ENCODE results near the gene PEX14.

DNA sequence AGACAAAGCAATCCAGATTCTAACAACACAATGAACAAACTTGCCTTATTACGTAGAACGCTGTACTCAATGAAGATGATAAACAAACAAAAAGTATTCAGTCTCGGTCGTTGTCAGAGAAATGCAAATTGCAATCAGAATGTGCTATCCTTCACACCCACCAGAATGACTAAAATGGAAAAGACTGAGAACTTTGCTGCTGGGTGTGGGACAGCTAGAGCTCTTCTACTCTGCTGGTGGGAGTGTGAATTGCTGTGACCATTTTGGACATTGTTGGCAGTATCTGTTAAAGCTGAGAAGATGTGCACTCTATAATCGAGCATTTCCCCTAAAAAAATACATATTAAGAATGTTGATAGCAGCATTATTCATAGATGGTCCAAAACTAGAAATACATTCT lies 111.4 kb downstream of the PEX14 start:
- TF ChIP-seq, protein P1, sequence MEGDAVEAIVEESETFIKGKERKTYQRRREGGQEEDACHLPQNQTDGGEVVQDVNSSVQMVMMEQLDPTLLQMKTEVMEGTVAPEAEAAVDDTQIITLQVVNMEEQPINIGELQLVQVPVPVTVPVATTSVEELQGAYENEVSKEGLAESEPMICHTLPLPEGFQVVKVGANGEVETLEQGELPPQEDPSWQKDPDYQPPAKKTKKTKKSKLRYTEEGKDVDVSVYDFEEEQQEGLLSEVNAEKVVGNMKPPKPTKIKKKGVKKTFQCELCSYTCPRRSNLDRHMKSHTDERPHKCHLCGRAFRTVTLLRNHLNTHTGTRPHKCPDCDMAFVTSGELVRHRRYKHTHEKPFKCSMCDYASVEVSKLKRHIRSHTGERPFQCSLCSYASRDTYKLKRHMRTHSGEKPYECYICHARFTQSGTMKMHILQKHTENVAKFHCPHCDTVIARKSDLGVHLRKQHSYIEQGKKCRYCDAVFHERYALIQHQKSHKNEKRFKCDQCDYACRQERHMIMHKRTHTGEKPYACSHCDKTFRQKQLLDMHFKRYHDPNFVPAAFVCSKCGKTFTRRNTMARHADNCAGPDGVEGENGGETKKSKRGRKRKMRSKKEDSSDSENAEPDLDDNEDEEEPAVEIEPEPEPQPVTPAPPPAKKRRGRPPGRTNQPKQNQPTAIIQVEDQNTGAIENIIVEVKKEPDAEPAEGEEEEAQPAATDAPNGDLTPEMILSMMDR (IDR thresholded peaks at IDR 0.05) = no peak
- TF ChIP-seq POLR2A (IDR thresholded peaks at IDR 0.05) = no peak

Data from breast epithelium (tissue), 3 donors.